ENCODE measurements around the gene EXOC4.

EXOC4 gene

GRCh38 chr7:133549633-133550032, 296.8 kb downstream of the EXOC4 start:
- DNase-seq, result no peak

DNA sequence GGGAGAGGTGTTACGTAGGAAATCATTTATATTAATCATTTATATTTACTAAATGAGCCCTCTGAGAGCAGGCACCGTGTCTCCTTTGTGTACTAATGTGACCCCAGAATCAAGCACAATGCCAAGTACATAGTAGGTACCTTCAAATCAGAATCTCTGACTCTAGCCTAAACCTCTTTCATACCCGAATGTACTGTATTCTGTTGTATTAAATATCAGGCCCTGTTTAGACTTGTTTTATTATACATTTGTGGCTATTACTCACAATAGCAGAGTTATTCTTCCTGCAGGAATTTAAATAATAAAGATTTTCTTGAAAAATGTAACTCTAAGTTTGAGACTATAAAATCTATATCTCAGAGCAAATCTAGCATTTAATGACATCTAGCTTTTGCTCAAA, 297.3 kb downstream of the EXOC4 start:
- no peak for DNase-seq

- DNase-seq, result no peak
Observed at GRCh38 chr7:133550811-133551210, 297.9 kb downstream of the EXOC4 start.

DNA sequence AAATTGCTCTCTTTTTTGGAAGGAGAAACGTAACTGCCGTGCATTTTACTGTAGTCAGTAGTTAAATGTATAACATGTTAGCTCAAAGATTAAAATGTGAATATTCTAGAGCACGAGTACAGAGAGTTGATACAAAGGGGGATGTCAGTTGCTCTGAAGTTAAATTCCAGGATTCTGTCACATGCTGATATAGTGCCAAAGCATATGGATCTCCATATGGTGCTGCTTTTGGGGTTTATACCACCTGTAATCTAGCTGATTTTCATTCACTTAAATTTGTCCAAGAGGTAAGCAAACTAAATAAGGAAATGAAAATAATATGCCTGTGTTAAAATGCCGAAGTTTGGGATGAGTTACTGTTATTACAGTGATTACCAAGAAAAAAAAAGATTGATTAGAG, 298.6 kb downstream of the EXOC4 start:
- DNase-seq, result no peak

DNA sequence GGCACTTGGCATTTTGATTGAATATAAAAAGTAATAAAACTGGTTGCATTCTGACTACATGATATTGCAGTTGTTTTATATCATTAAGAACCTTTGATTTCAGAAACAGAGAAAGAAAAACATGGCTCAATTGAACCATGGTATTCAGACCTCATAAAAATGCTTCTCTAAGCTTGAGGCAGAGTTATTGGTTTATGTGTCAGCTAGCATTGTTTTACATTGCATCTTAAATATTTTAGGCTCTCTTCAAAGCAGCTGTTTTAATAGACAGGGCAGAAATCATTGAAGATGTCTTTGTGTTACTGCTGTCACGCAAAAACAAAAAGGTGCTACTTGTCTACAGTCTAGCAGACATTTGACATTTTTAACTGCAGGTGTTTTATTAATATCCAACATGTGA, 299.2 kb downstream of the EXOC4 start:
- DNase-seq, result no peak

GRCh38 chr7:133554330-133554729, 301.5 kb downstream of the EXOC4 start:
- DNase-seq, result no peak

DNA sequence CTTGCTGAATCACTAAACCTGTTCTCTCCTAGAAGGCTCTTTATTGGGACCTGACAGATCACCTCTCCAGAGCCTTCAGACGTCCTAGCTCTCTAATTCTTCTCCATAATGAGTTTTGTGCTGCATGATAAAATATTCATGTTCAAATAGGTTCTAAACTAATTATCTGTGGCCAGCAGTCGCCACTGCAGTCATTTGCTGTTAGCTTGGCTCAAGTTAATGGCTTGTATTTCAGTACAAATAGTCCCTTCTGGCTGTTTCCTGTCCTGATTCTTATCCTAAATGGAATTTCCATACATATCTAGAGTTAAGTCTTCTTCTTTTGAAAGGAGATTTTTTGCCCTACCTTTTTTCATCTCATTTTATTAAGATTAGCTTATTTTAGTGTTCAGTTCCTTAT, 303.2 kb downstream of the EXOC4 start:
- DNase-seq, result no peak

GRCh38 chr7:133556553-133556952, 303.7 kb downstream of the EXOC4 start:
- no peak for DNase-seq

DNA sequence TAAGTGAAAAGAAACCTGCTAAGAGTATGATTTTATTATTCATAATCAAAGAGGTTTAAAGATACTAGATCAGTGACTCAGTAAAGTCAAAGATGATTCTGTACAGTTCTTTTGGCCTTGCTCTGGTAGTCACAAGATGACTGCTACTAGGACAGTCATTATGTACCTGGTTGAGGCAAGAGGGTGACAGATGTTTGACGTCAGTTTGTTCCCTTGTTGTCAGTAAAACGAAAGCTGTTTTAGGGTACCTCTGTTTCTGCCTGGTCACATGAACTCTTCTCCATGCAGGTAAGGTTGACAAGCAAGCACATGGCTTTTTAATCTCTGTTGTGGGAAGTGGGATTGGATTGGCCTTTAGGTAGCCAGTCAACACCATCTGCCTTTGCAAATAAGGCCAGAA, 308.0 kb downstream of the EXOC4 start:
- no peak for DNase-seq

GRCh38 chr7:133561396-133561795, 308.5 kb downstream of the EXOC4 start:
- no peak for DNase-seq

DNA sequence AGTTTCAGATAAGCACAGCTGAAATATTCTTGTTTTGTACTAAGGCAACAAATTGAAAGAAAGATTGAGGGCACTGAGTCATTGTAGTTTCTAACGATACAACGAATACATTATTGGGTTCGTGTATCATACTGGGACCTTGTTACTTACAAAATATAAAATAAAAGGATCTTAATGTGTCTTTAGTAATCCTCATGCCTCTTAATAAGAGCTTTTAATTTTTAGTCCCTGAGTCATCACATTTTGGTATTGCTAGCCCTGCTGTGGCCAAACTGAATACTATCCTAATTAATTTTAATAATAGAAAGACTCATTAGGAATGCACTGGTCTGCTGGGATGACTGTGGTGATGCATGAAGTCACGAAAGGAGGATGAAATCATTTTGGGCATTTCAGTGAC, 309.7 kb downstream of the EXOC4 start:
- no peak for DNase-seq

DNA sequence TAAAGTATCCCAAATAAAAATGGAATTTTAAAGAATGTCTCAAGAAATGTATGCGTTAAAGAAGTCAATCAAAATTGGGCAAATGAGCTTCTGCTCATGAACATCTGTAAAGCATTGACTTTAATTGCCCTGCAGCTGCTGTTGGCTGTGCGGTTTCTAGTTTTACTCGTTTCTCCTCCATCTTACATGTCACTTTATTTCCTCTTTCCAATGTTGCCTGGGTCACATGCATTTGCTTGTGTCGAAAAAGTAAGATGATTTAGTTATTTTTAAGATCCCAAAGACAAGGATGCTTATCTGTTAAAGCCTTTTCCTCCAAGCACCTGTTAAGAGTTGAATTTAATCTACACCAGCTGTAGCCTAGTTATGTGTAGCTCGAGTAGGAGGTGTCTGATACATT, 310.4 kb downstream of the EXOC4 start:
- no peak for DNase-seq

- DNase-seq, result no peak
Observed at GRCh38 chr7:133564484-133564883, 311.6 kb downstream of the EXOC4 start.

- DNase-seq, result no peak
Observed at GRCh38 chr7:133568544-133568943, 315.7 kb downstream of the EXOC4 start.

GRCh38 chr7:133570321-133570720, 317.4 kb downstream of the EXOC4 start:
- DNase-seq, result no peak

GRCh38 chr7:133571076-133571475, 318.2 kb downstream of the EXOC4 start:
- DNase-seq, result no peak

GRCh38 chr7:133572087-133572486, 319.2 kb downstream of the EXOC4 start:
- no peak for DNase-seq

DNA sequence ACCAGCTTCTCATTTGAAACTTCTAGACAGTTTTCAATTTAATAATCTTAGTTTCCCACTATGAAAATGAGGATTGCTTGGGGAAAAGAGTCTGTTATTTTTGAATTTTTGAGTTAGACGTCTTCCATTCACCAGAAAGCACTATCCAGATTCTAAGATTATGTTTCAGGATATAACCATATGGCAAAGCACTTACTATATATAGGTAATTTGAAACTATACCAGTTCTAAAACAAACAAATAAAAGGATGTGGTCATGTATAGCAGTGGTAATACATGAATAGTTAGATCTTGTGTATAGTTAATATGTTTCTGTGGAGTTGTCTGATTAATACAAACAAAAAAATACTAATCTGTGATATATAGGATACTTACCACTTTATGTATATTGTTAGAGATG, 320.0 kb downstream of the EXOC4 start:
- DNase-seq, result no peak

- DNase-seq, result no peak
Observed at GRCh38 chr7:133573554-133574265, 320.8 kb downstream of the EXOC4 start.

DNA sequence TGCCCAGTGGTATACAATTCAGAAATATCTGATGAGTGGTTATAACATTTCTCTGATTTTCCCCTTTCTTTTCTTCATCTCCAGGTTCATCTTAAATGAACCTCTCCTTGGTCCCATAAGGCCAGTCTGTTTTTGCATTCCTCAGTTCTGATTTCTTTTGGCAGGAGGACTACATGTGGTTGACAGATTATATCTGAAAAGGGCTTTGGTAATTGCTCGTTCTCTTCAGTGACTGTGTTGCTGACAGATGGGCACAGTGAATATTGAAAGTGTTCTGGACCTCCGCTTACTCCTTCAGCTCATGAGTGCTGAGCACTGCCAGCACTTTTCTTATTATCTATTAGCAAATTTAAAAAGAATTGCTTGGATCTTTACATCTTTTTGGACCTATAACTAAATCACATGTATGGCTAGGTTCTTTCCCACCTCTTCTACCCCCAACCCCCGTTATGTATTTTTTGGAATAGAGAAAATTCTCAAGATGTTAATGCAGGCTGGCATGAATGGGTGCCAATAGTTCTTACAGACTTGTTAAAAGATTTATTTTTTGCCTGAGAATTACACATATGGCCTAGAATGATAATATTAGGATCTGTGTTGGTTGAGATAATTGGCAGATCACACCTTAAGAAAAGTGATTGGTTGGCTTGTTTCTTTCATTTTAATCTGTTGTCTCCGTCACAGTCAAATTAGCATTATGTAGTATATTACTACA, 323.0 kb downstream of the EXOC4 start:
- no peak for DNase-seq

DNA sequence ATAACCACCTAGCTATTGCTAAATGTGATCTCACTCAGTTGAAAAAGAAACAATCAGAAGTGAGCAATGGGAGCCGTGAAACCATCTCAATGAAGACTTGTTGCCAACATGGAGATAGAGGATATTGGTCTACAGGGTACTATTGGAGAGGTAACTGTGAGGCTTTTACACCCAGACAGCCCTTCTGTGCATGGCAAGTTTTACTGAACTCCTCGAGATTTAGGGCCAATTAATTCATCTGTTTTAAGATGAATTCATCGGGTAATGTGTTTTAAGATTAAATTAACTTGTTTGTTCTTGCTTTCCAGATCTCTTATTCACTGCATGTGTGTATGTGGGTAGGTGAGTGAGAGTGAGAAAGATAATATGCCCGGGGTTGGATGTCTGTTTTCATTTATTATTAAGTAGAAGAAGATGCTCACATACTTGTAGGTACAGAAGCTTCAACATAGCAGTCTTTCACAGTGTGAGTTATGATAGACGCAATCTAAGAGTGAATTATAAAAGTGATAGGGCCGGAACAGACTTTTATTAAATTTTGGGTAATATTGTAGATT, 323.8 kb downstream of the EXOC4 start:
- DNase-seq, result no peak

DNA sequence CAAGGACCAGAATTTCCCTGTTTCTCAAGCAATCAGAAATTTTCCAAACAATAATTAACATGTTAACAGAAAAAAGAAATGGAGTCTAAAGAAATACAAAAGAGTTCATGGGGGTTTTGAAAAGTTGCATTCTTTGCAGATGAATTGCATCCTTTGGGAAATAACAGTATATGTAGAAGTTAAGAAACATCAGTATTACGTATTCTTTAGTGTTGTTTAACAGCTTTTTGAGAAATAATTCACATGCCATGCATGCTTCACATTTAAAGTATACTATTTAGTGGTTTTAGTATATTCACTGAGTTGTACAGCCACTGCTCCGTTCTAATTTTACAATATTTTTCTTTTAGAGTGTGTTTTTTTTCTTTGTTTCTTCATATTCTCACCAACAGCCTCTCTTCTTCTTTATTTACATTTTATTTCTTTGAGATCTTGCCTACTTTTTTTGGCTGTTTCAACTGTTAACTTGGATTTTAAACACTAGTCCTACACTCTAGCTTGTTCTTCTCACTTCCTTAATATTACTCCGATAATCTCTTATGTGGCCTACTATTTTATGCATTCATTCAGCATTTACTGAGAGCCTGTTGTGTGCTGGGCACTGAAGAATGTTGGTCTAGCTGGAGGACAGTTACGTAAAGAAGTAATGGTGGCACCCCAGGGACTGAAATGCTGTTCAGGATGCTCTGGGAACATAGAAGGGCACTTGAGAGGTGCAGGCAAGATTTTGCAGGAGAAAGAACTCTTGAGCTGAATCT, 330.1 kb downstream of the EXOC4 start:
- no peak for DNase-seq

- no peak for DNase-seq
Observed at GRCh38 chr7:133583545-133584171, 330.8 kb downstream of the EXOC4 start.
